8988T (cell line): ENCODE measurements around the gene NPHP4.

ENCODE experiments used
- DNase-seq: peaks from one replicate; pipeline ENCODE4 v3.0.0; 2011

NPHP4 gene

DNA sequence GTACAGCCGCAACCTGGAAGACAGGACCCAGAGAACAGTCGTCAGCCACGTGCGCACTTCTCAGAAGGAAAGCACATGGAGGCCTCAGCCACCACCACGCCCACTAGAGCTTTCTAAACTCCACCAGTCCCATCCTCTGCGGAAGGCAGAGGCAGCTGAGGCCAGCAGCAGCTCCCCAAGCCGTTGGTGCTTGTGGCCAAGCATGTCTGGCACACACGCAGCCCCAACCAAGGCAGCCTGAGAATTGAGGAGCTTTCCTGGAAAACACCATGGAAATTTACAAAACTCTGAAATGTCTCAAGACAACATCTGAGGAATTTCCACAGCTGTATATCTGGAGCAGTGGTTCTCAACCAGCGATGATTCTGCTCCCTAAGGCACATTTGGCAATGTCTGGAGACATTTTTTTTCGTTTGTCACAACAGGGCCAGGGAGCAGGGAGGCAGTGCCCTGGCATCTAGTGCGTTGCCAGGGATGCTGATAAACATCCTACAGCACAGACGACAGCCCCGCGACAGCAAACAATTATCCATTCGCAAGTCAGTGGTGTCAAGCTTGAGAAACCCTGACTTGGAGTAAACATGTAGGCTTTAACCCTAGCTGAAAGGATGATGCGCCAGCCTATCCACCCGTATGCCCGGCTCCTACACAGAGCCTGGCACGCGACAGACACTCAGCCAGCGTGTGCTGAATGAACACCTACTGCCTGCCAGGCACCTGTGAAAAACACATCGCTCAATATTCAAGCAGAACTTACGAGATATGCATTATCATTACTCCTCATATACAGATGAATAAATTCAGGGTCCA is 24.7 kb downstream of the NPHP4 start:
- no peak for DNase-seq

DNA sequence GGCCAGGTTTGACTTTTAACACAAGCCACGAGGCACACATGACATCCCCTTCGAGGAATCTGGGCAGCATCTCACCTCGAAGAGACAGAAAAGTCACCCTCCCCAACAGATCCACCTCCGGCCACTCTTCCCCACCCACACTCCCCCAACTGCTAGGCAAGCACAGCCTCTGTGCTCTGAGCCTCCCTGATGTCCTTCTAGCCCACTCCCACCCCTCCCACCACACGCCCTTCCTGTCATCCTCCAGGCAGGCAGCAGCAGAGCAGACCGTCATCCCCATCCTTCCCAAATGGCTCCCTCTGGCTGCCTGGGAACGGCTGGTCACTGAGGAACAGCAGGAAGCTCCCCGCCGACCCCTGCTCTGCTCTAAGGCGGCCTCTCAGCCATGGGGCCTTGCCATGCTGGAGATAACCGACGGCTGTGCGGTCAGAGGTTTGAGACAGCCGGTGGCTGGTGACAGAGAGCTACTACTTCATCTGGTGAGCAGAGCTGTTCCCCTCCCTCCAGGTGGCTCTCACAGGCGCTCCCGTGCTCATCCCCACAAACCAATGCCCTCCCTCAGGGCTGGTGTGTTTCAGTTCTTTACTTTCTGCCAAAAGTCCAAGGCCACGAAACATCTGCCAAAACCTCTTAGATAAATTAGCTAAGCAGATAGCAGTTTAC is 25.6 kb downstream of the NPHP4 start:
- no peak for DNase-seq

DNA sequence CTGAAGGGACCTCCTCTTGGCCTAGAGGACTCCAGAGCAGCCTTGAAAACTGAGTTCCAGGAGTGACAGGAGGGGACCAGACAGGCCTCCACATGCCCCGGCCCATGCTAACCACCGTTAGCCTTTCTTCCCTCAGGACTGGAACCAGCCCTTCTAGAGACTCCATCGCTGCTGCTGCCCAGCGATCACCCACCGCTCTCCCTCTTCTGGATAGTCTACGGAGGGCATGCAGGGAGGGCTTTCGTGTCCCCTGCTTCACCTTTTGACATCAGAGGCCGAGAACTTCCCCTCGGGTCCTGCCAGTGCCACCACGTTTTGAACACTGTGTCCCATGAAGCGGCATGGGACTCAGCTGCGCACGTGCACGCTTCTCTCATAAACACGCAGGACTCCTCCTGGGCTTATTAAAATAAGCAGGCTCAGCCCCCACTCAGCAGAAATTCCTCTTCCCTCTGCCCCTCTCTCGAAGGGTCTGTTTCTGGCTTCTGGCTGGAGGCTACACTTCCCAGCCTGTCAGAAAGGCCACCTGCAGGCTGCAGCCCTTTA is 26.6 kb downstream of the NPHP4 start:
- no peak for DNase-seq

DNA sequence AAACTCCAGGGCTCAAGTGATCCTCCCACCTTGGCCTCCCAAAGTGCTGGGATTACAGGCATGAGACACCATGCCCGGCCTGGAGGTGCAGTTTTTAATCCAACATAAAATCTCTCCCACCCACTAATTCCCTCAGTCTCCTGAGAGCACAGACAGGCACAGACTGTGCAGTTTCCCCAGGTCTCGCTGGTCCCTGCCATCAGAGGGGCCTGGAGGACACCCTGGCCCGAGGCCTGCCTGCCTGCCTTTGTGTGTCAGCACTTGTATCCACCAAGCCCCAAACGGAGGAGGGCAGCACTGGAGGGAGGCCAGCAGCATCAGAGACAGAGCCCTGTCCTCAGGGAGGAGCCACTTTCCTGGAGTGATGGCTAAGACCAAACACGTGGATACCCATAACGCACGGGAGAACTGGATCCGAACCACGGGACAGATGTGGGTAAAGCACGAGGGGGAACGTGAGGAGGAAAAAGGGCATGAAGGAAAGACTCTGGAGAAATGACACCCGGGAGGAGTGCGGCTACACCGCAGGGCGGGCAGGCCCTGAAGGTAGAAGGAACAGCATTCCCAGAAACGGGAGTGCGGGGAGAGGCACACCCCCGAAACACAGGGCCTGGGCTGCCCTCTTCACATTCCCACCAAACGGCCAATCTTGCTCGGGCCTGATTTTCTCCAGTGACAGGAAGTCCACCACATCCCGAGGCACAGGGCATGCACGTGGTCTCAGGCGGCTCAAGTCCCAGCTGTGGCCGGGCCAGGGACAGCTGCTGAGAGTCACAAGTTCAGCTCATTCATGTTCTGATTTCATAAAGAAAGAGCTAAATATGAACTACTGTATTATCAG is 29.7 kb downstream of the NPHP4 start:
- DNase-seq, result no peak

DNA sequence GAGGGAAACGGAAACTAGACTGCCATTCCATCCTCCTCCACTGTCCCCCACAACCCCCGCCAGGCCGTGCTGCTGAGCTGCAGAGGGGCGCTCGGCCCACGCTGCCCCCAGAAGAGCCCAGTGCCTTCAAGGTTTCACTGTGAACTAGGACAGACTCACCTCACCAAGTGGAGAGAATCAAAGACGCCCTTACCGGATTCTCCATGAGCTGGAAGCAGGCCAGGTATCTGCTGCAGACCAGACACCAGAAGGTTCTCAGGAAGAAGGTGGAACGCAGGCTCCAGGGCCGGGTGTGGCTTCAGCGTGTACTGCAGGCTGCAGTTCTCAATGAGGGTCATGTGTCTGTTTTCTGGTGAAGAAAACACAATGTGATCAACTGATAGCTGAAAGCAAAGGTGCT is 30.6 kb downstream of the NPHP4 start:
- DNase-seq, result no peak

DNA sequence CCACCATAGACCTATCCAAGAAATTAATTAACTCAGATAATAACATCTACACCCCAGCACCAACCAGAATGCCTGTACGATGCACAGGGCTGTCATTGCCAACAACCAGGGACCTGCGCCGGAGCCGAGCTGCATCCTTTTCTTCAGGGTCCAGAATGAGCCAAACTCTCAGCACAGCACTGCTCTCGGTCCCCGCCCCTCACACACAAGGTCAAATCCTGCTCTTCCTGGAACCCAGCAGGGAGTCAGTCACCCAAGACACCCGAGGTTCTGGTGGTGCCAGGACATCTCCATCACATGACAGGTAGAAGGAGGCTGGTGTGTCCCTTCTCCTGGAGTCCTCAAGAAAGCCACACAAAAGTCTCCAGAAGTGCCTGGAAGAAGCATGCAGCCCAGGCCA is 31.9 kb downstream of the NPHP4 start:
- DNase-seq, result no peak

DNA sequence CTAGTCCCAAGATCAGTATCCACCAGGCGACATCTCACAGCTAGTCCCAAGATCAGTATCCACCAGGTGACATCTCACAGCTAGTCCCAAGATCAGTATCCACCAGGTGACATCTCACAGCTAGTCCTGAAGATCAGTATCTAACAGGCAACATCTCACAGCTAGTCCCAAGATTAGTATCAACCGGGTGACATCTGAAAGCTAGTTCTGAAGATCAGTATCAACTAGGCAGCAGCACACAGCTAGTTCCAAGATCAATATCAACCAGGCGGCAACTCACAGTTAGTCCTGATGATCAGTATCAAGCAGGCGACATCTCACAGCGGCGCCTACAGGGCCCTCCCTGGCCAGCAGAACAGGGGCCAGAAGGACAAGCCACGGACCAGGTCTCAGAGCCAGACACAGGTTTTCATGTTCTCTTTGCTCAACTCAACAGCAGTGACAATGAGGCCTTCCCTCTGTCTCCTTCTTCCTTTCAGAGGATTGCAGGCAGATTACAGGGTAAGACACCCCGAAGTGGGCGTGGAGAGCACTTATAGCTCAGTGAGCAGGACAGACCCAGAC is 32.5 kb downstream of the NPHP4 start:
- DNase-seq, result no peak

DNA sequence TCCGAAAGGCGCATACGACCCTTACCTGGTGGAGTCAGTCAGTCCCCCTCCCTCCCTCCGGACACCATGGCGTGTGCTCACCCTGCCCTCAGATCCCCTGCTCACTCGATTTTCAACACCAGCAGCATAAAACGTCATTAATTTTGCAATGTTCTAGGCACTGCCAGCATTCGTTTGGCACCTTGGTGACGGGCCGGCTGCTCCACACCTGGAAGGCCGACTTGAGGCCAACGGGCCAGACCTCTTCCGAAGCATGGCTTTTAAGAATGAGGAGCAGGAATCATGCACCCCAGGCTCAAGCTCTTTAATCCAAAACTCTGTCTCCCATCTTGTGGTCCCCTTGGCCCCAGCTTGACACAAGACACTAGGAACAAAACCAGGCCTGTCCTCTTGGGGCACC is 33.1 kb downstream of the NPHP4 start:
- DNase-seq, result no peak

DNA sequence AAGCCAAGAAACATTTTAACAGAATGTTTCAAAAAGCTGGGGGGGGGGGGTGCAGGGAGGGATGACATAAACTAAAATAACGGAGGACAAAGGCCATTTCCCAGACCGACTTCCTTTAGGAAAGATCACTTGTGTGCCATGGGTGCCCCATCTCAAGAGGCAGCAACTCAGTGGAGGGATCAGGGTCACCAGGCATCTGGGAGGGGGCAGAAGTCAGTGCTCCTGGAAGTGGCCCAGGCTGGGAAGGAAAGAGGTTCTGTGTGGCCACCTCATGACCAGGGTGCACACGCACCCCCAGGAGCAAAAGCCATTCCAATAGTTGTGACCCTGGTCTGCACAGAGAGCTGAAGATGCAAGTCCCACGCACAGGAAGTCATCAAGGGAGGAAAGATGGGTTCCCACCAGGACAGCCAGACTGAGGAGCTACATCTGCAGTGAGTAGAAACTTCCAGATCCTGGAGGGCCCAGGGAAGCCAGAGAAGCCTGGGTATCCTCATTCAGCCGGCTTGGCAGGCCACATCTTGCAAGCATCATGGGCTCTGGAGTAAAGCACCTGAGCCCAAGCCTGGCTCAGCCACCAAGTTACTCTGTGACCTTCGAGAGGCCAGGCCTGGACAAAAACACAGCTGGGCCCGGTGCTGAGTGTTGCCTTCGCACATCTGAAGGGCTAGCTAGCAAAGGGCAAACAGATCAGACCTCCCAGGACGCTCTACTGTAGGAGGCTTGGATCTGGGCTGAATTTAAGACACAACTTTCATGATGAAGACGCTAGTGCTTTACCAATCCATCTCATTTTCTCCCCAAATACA is 36.0 kb downstream of the NPHP4 start:
- no peak for DNase-seq

DNA sequence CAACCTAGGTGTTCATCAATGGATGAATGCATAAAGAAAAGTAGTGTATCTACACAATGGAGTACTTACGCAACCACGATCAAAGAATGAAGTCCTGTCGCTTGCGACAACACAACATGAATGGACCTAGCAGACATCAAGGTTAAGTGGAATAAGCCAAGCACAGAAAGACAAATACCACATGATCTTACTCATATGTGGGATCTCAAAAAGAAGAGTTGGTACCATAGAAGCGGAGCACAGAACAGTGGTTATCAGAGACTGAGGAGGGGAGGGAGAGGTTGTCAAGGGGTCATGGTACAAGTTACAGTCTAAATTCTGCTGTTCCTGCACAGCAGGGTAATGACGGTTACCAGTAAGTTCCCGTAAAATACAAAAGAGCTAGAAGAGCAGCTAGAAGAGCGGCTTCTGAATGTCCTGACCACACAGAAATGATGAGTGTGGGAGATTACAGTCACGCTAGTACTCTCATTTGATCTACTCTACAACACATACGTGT is 36.7 kb downstream of the NPHP4 start:
- no peak for DNase-seq

DNA sequence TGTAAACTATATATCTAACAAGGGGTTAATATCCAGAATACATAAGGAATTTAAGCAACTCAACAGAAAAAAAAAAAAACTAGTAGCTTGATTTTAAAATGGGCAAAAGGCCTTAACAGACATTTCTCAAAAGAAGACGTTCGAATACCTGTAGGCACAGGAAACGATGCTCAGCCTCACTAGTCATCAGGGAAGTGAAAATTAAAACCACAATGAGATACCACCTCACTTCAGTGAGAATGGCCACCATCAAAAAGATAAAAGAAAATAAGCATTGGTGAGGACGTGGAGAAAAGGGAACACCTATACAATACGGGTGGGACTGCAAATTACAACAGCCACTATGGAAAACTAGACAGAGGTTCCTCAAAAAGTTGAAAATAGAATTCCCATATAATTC is 37.3 kb downstream of the NPHP4 start:
- no peak for DNase-seq

DNA sequence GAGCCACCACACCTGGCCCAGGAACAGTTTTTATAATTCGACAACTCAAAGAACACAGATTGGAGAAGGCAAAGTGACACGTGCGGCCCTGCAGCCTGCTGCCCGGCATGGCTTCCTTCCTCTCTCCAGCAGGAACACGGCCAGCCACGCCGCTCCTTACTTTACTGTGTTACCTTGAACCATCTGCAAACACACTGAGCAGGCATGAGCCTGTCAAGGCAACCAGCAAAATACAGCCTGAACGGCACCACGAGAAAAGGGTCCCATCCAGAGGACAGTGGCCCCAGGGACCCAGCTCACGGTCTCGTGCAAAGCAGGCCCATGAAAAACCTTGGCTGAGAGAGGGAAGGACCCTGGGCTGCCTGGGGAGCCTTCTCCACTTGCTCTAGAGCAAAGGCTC is 38.8 kb downstream of the NPHP4 start:
- no peak for DNase-seq

DNA sequence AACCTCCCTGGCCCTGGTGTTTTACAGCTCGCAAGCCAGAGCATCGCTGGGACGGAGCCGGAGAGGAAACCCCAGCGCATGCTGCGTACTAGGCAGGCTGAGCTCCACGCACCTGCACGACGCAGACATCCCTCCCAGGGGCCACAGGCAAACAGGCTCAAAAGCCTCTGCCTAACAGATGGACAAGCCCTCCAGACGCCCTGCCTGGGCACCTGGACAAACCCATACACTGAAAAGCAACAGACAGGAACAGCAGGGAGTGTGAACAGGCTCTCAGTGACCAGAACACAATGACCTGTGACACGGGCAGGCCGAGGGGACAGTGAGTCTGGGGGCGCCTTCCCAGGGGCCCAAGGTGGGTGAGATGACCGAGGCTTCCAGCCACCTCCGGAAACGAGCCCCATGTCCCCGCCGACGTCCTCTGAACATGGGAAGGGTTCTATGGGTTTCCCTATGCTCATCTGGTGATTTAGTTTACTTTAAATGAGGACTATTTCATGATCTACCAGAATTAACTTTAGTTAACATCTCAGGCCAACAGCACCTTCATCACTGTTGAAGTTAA is 40.3 kb downstream of the NPHP4 start:
- DNase-seq, result no peak

DNA sequence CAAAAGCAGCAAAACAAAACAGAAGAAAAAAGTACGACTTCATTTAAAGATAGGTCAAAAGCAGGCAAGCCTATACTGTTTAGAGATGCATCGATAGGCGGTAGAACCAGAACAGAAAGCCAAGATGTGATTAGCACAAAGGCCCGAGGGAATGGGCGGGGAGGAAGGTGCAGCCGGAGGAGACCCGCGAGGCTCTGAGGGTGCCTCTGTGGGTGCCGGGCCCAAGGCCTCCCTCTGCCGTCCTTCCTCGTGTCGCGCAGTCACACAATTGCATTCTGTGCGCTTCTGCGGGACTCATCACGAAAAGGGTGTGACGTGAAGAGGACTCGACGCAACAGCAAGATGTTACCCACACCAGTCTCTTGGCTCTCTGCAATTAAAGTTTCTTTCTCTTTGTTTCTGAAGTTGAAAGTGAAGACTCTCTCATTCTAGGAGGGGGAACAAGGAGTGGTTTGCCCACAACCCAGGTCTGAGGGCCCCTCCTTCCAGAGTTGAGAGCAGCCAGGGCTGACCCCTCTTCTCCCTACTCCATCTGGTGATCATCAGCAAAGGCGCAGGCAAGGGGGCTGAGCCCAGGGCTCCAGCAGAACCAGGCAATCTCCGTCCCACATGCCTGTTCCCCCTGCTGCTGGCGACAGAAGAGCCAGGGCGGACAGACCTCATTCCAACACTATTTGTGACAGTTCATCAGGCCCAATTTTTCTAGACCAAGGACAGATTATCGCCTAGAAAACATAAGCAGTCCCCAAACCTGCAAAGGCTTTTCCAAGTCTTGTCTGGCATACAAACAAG is 41.0 kb downstream of the NPHP4 start:
- DNase-seq, result no peak

DNA sequence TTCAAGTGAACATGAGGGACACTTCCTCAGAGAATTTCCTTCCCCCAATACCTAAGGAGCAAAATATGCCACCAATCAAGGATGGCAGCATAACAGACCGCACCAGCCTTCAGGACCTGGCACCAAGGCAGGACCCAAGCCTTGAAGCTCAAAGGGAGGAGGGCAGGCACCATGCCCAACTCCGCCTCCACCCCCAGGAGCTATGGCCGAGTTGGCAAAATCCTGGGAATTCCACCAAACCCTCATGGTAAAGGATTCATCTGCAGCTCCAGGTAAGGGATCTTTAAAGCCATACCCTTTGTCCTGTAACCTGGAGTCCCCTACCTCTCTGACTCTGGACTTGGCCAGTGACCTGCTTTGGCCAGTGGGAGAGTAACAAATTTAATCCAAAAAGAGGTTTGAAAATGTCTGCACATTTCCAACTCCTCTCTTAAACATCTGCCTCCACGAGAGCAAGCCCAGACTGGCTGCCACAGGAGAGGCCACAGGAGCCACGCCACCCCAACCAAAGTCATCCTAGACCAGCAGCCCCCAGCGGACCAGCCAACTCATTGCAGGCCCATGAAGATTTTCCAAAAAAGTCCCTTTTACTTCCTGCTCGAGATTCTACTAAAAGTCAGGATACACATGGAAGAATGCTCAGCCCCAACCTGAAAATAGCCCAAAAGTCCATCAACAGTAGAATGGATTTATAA is 41.9 kb downstream of the NPHP4 start:
- DNase-seq, result no peak

DNA sequence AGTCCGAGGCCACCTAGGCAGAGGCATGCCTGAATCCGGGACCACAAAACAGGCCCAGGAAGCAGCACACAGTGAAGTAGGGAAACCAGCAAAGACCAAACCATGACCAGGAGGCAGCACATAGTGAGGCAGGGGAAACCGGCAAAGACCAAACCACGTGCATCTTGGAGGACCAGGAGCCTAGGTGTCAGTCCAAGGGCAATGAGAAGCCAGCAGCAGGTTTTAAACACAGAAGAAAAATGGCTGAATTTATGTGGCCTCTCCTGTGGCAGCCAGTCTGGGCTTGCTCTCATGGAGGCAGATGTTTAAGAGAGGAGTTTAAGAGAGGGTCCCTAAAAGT is 42.5 kb downstream of the NPHP4 start:
- DNase-seq, result no peak

DNA sequence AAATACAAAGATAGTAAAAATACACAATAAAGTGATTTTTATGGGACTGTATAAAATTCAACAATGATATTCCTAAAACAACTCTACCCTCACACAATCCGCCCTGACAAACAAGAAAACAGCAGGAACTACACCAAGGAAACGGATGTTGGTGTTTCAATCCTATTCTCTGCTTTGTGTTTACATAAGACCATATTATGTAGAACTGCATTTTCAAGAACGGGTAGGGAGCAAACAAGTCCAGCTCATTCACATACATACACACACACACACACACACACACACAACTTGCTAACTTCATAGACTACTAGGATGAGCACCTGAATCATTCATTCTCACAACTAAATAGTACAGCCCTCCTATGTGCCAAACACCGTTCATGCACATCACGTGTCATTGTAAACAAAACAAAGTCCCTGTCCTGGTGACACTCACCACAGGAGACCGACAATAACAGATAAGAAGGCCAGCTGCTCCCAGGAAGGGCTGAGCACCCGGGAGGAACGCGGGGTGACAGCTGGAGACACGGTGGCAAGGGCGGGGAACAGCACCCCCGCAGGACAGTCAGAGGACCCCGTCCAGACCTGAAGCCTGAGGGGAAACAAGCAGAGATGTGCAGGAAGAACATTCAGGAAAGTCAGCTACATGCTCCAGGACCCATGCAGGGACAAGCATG is 43.0 kb downstream of the NPHP4 start:
- peak; percentile 36 for DNase-seq

DNA sequence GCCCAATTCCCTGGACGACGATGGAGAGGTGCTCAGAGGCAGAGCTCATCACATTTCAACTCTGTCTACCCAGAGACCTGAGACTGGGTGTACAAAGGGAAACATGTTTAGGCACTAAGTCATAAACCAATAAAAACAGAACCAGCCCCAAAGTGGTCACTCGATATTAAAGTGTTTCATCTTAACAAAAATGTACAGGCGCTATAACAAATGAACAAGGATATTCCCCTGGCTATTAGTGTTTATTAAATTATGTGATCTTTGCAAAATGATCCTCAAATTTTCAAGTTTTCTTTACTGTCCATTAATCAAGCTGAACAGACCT is 43.6 kb downstream of the NPHP4 start:
- DNase-seq, result no peak

DNA sequence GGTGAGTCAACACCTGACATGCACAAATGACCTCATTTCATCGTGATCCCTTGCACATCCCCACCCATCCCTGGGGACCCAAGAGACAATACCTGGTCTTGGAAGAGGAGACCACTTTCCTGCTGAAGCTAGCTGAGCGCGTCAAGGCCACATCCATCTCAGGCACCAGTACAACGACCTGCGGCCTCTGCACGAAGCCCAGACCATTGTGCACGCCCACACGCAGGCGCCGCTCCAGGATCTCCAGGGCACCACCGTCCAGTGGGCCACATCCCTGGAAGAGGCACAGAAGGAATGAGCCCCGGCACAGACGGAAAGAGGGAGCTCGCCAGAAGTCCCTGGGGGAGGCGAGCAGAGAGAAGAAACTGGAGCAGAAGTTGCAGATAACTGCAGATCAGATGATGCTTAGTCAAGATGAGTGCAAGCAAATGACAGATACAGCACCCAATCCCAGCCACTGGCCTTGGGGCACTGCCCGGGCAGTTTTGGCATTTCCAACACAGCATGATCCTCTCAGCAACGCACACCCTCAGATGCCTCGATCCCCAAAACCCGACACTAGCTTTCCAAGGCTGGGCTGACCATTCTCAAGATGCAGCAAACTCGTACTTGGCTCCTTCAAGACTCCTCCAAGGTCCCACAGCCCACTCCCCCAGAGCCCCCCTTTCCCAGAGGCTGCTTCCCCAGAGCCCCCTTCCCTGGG is 44.1 kb downstream of the NPHP4 start:
- DNase-seq, result no peak
